ENCODE results near the gene C16orf90.

DNA sequence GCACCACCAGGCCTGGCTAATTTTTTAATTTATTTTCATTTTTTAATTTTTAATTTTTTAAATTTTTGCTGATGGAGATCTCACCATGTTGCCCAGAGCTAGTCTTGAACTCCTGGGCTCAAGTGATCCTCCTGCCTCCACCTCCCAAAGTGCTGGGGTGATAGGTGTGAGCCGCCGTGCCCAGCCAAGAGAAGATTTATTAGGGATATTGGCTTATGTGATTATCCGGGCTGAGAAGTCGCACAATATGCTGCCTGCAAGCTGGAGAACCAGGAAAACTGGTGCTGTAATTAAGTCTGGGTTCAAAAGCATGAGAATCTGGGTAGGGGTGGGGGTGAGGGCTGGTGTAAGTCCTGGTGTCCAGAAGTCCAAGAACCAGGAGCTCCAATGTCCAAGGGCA is 2.5 kb upstream of the C16orf90 start:
- TF ChIP-seq, protein P1, sequence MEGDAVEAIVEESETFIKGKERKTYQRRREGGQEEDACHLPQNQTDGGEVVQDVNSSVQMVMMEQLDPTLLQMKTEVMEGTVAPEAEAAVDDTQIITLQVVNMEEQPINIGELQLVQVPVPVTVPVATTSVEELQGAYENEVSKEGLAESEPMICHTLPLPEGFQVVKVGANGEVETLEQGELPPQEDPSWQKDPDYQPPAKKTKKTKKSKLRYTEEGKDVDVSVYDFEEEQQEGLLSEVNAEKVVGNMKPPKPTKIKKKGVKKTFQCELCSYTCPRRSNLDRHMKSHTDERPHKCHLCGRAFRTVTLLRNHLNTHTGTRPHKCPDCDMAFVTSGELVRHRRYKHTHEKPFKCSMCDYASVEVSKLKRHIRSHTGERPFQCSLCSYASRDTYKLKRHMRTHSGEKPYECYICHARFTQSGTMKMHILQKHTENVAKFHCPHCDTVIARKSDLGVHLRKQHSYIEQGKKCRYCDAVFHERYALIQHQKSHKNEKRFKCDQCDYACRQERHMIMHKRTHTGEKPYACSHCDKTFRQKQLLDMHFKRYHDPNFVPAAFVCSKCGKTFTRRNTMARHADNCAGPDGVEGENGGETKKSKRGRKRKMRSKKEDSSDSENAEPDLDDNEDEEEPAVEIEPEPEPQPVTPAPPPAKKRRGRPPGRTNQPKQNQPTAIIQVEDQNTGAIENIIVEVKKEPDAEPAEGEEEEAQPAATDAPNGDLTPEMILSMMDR (conservative IDR thresholded peaks at IDR 0.05; ENCODE audit: low read depth, low read length) = no peak
- TF ChIP-seq EZH2 (IDR thresholded peaks at IDR 0.05; ENCODE audit: low read length, unreplicated experiment) = no peak
- no peak for TF ChIP-seq EZH2phosphoT487 (IDR thresholded peaks at IDR 0.05; ENCODE audit: borderline replicate concordance, low read length)

Data from PC-3 (cell line).